Activated B cell treated with CpG ODN at 0.5 μM for 24 hours (primary cell): ENCODE data around the gene REC114. TPM values are rescaled to one million over a fixed set of nuclear protein-coding genes. Genes with fewer than 3 reads are reported as not detected.
"Not testable (repeated sequence)": the region's sequence is repeated elsewhere in the genome, so short reads cannot be mapped to it uniquely, and the experiment has no call there.

Experiments
- ATAC-seq: fragments of 200-7000 bp; cut with Tn5 transposase; one replicate; pipeline ENCODE4 v1.10.0; 2021; ENCODE audit warnings: low read depth, mild to moderate bottlenecking, moderate library complexity
- CTCF ChIA-PET: fragments of 350-600 bp; sonication (Branson Sonifier 250); formaldehyde crosslinking; loops from one replicate; lab custom pipeline; 2021; ENCODE audit warnings: antibody characterized with exemption; lab: Charles Lee
- POLR2A ChIA-PET: fragments of 350-600 bp; sonication (Branson Sonifier 250); formaldehyde crosslinking; loops from one replicate; lab custom pipeline; 2021; ENCODE audit warnings: antibody characterized with exemption; lab: Charles Lee
- DNase-seq: peaks from one replicate; pipeline ENCODE4 v3.0.0; 2022
- H3K27ac Mint-ChIP-seq: one replicate; pipeline ENCODE4 v1.8.0; 2020; ENCODE audit warnings: mixed read lengths
- H3K27me3 Mint-ChIP-seq: one replicate; pipeline ENCODE4 v1.8.0; 2021; ENCODE audit warnings: mixed read lengths
- H3K36me3 Mint-ChIP-seq: one replicate; pipeline ENCODE4 v1.8.0; 2021; ENCODE audit warnings: low read depth, mixed read lengths
- H3K4me1 Mint-ChIP-seq: one replicate; pipeline ENCODE4 v1.8.0; 2021; ENCODE audit warnings: mixed read lengths
- H3K4me3 Mint-ChIP-seq: one replicate; pipeline ENCODE4 v1.8.0; 2020; ENCODE audit warnings: mild to moderate bottlenecking, mixed read lengths
- H3K9me3 Mint-ChIP-seq: one replicate; pipeline ENCODE4 v1.8.0; 2020; ENCODE audit warnings: mixed read lengths
- intact Hi-C: fragments of 100-400 bp; cut with micrococcal nuclease; formaldehyde crosslinking; loops from one replicate; pipeline ENCODE4 v1.15.1; 2024
- total RNA-seq: library from RNA; stranded (reverse); gene quantifications from 2 replicates; pipeline ENCODE4 v1.2.3, GENCODE V29; 2022
- TF ChIP-seq, protein P1 (sequence below): fragments of 200-600 bp; IDR thresholded peaks from one replicate; pipeline ENCODE4 v1.8.0; 2022; ENCODE audit warnings: antibody characterized with exemption, mild to moderate bottlenecking

The REC114 gene
- total RNA-seq, 1 donor from 2014 or later: not detected

DNA sequence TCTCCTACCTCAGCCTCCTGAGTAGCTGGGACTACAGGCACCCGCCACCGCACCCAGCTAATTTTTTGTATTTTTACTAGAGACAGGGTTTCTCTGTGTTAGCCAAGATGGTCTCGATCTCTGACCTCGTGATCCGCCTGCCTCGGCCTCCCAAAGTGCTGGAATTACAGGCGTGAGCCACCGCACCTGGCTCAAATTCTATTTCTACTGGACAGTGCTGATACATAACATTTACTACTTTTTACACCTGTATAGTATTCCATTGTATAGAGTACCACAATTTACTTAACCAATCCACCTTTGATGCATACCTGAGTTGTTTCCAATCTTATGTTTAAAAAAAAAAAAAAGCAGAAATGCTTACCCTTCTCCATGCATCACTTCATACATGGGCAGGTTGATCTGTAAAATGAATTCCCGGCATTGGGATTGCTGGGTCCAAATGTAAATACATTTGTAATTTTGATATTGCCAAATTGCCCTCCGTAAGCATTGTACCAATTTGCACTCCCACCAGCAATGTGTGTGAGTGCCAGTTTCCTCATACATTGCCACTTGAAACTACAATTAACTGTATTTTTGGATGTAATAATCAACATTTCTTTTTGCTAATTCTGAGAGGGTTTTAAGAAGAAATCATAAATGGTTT, 95.7 kb downstream of the REC114 start:
- Mint-ChIP-seq H3K9me3 (no peaks in the 10 kb centered on the region), H3K4me1 (no peaks in the 10 kb centered on the region), H3K27ac (no peak overlapping the region), H3K36me3 (no peaks in the 10 kb centered on the region), H3K27me3 (no peaks in the 10 kb centered on the region), H3K4me3 (no peak overlapping the region)
- TF ChIP-seq, protein P1, sequence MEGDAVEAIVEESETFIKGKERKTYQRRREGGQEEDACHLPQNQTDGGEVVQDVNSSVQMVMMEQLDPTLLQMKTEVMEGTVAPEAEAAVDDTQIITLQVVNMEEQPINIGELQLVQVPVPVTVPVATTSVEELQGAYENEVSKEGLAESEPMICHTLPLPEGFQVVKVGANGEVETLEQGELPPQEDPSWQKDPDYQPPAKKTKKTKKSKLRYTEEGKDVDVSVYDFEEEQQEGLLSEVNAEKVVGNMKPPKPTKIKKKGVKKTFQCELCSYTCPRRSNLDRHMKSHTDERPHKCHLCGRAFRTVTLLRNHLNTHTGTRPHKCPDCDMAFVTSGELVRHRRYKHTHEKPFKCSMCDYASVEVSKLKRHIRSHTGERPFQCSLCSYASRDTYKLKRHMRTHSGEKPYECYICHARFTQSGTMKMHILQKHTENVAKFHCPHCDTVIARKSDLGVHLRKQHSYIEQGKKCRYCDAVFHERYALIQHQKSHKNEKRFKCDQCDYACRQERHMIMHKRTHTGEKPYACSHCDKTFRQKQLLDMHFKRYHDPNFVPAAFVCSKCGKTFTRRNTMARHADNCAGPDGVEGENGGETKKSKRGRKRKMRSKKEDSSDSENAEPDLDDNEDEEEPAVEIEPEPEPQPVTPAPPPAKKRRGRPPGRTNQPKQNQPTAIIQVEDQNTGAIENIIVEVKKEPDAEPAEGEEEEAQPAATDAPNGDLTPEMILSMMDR: no peak
- DNase-seq: no peak
- intact Hi-C loops: no loop called here
- ChIA-PET CTCF (no interaction called here), POLR2A (no interaction called here)
- ATAC-seq: no peak

DNA sequence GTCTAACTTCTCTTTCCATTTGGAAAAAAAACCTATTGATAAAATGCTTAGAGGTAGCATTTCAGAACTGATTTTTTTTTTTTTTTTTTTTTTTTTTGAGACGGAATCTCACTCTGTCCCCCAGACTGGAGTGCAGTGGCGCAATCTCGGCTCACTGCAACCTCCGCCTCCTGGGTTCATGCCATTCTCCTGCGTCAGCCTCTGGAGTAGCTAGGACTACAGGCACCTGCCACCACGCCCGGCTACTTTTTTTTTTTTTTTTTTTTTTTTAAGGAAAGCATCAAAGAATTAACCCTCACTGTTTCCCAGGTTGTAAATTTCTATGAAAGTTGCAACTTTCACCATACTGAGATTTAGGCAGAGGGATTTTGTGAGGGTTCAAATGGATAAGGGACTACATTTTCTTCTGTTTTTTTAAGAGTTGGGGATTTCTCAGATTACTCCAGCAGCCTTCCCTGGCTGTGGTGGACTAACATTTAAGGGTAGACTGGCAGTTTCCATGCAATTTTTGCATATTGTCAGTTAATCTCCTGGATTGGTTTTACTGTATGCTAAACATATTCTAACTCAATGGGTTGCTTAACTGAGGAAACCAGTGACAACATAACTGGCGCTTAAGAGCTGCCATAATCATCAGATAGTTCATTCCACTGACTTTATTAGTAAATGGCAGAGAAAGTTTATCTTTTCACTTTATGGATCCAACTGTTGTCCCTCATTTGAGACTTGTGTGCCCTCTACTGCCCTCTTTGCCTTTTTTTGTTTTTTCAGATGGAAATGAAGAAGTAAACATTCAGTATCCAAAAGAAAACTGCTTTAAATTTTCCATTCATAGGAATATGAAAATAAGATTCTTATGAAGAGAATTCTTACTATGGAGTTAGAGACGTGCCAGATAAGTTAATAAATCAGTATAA, 96.5 kb downstream of the REC114 start:
- CTCF ChIA-PET: no interaction called here
- Mint-ChIP-seq H3K36me3 (no peaks in the 10 kb centered on the region), H3K4me3 (no peak overlapping the region), H3K9me3 (no peaks in the 10 kb centered on the region), H3K27me3 (no peaks in the 10 kb centered on the region), H3K27ac (no peak overlapping the region), H3K4me1 (no peaks in the 10 kb centered on the region)
- POLR2A ChIA-PET: no interaction called here
- DNase-seq (no peak), ATAC-seq (no peak)
- intact Hi-C loops: no loop called here
- TF ChIP-seq, protein P1: no peak

DNA sequence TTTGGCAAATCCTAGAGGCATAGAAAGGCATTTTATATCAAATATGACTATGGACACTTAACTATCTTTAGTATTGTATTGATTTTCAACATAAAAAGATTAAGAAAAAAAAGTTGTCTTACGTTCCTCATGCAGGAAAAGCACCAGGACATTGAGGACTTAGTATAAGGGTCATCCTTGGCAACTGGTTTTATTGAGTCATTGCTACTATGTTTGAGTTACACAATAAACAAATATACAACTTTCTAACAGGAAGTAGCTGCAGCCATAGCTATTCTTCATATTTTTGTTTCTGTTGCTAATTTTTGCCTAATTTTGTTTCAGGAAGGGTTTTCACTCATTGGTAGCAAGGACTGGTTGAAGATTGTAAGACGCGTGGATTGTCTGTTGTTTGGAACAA, 97.2 kb downstream of the REC114 start:
- H3K9me3 Mint-ChIP-seq: no peaks in the 10 kb centered on the region
- ChIA-PET CTCF (no interaction called here), POLR2A (no interaction called here)
- ATAC-seq (no peak), DNase-seq (no peak)
- intact Hi-C loops: no loop called here
- no peaks in the 10 kb centered on the region for H3K4me1 Mint-ChIP-seq
- TF ChIP-seq, protein P1: no peak
- H3K36me3 Mint-ChIP-seq: no peaks in the 10 kb centered on the region
- no peak overlapping the region for H3K27ac Mint-ChIP-seq
- H3K4me3 Mint-ChIP-seq: no peak overlapping the region
- no peaks in the 10 kb centered on the region for H3K27me3 Mint-ChIP-seq

DNA sequence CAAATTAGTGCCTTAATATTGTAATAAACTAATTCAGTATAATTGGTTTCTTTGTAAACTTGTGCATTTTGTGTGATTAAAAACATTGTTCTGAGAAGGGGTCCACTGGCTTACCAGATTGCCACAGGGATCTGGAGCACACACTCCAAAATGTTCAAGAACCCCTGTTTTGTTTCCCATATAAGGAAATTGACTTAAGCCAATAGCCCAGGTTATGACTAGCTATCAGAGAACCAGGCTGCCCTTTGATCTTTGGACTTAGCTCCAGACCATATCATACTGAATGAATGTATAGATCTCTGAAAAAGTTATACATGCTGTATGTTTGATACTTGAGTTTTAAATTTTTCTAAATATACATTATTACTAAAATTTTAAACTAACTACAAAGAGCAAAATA, 98.5 kb downstream of the REC114 start:
- Mint-ChIP-seq H3K36me3 (no peaks in the 10 kb centered on the region), H3K4me1 (no peaks in the 10 kb centered on the region), H3K4me3 (no peak overlapping the region), H3K27ac (no peak overlapping the region), H3K9me3 (no peaks in the 10 kb centered on the region), H3K27me3 (no peaks in the 10 kb centered on the region)
- CTCF ChIA-PET: no interaction called here
- intact Hi-C loops: no loop called here
- DNase-seq (no peak), ATAC-seq (no peak)
- POLR2A ChIA-PET: no interaction called here
- TF ChIP-seq, protein P1: no peak

DNA sequence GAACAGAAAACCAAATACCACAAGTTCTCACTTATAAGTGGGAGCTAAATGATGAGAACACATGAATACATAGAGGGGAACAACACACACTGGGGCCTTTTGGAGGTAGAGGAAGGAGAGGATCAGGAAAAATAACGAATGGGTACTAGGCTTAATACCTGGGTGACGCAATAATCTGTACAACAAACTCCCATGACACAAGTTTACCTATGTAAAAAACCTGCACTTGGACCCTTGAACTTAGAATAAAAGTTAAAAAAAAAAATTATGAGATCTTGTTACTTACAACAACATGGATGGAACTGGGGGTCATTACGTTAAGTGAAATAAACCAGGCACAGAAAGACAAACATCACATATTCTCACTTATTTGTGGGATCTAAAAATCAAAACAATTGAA, 106.0 kb downstream of the REC114 start:
- H3K36me3 Mint-ChIP-seq, H3K4me1 Mint-ChIP-seq, DNase-seq, H3K27ac Mint-ChIP-seq, H3K4me3 Mint-ChIP-seq, ATAC-seq, H3K27me3 Mint-ChIP-seq, intact Hi-C loops, POLR2A ChIA-PET, H3K9me3 Mint-ChIP-seq: not testable (repeated sequence)
- CTCF ChIA-PET: interaction anchor here (2.7 kb wide), 1 partner anchor 88 kb away, joined by 7 read pairs; no protein-coding TSS in a partner anchor
